OCI-LY7 (cell line): ENCODE results near the gene FAM193A. TPM values are rescaled to one million over a fixed set of nuclear protein-coding genes. Genes with fewer than 3 reads are reported as not detected.

Experiments
- BruUV-seq: library from RNA; stranded (reverse); fragments of 400-500 nt; replicated peaks from 2 replicates; lab custom pipeline; 2021; lab: Mats Ljungman, UMichigan
- CTCF ChIA-PET: fragments of 300-600 bp; sonication (Branson Sonifier 250); formaldehyde crosslinking; loops from one replicate; lab custom pipeline; 2022; ENCODE audit warnings: antibody characterized with exemption; ENCODE audit not compliant: unreplicated experiment; lab: Charles Lee
- POLR2A ChIA-PET: fragments of 300-600 bp; sonication (Branson Sonifier 250); formaldehyde crosslinking; loops from one replicate; lab custom pipeline; 2022; ENCODE audit warnings: antibody characterized with exemption; lab: Charles Lee
- DNase-seq: peaks from one replicate; pipeline ENCODE4 v3.0.0-alpha.2; 2015; ENCODE audit warnings: low spot score
- H2AFZ ChIP-seq: fragments of 200-600 bp; sonication (generic), shearing (Covaris generic); 2 replicates; pipeline ENCODE4 v1.6.1; 2014; ENCODE audit warnings: mild to moderate bottlenecking, antibody characterized with exemption, low read length, moderate library complexity
- H3K27ac ChIP-seq: fragments of 200-600 bp; sonication (generic); 2 replicates; pipeline ENCODE4 v1.5.1; 2014; ENCODE audit warnings: mixed run types, low read depth, mild to moderate bottlenecking, moderate library complexity, low read length, inconsistent platforms; ENCODE audit not compliant: poor library complexity, severe bottlenecking
- H3K36me3 ChIP-seq: fragments of 200-600 bp; sonication (generic); 2 replicates; pipeline ENCODE4 v1.6.1; 2014; ENCODE audit warnings: mild to moderate bottlenecking, antibody characterized with exemption, low read length, moderate library complexity, mixed read lengths; ENCODE audit not compliant: insufficient read depth
- H3K4me1 ChIP-seq: fragments of 200-600 bp; sonication (generic); 2 replicates; pipeline ENCODE4 v1.5.1; 2014; ENCODE audit warnings: mild to moderate bottlenecking, low read length; ENCODE audit not compliant: insufficient read depth, poor library complexity, severe bottlenecking
- H3K4me2 ChIP-seq: fragments of 200-600 bp; sonication (generic); 2 replicates; pipeline ENCODE4 v1.6.1; 2014; ENCODE audit warnings: mild to moderate bottlenecking, low read length
- H3K4me3 ChIP-seq: fragments of 200-600 bp; sonication (generic); 2 replicates; pipeline ENCODE4 v1.5.1; 2014; ENCODE audit warnings: mild to moderate bottlenecking, low read depth, low read length; ENCODE audit not compliant: poor library complexity, severe bottlenecking
- H3K79me2 ChIP-seq: fragments of 200-600 bp; sonication (generic); 2 replicates; pipeline ENCODE4 v1.6.1; 2016; ENCODE audit warnings: low read depth, mild to moderate bottlenecking, low read length, moderate library complexity, mixed read lengths; ENCODE audit not compliant: insufficient read depth
- H3K9me2 ChIP-seq: fragments of 200-600 bp; sonication (generic); 2 replicates; pipeline ENCODE4 v1.6.1; 2016; ENCODE audit warnings: mild to moderate bottlenecking, low read length, mixed read lengths; ENCODE audit not compliant: insufficient read depth
- H3K9me3 ChIP-seq: fragments of 200-600 bp; sonication (generic); 2 replicates; pipeline ENCODE4 v1.6.1; 2014; ENCODE audit warnings: mild to moderate bottlenecking, mixed run types, low read length, mixed read lengths
- H4K20me1 ChIP-seq: fragments of 200-600 bp; sonication (generic); 2 replicates; pipeline ENCODE4 v1.6.1; 2014; ENCODE audit warnings: mild to moderate bottlenecking, antibody characterized with exemption, low read length, moderate library complexity, mixed read lengths; ENCODE audit not compliant: insufficient read depth
- EZH2phosphoT487 ChIP-seq: fragments of 200-600 bp; sonication (generic); IDR thresholded peaks from 2 replicates; pipeline ENCODE4 v1.6.1; 2018; ENCODE audit warnings: low read depth, borderline replicate concordance, mild to moderate bottlenecking, mixed run types, antibody characterized with exemption, low read length, moderate library complexity, mixed read lengths
- intact Hi-C: fragments of 100-400 bp; cut with micrococcal nuclease; formaldehyde crosslinking; loops from one replicate; pipeline ENCODE4 v1.10.0; 2022; ENCODE audit not compliant: unreplicated experiment
- total RNA-seq, 2 experiments: library from RNA; depleted of rRNA in 1 of 2; stranded (reverse); fragments of >200 nt in 1 of 2; shearing (Covaris generic) in 1 of 2; gene quantifications; 2 replicates each; pipeline ENCODE4 v1.2.3, GENCODE V29; 2014 to 2022
- TF ChIP-seq, protein P1 (sequence below): fragments of 200-600 bp; sonication (generic); conservative IDR thresholded peaks from 2 replicates; pipeline ENCODE4 v1.5.1; 2014; ENCODE audit warnings: mild to moderate bottlenecking, antibody characterized with exemption, low read length, moderate library complexity, mixed read lengths

The FAM193A gene
- total RNA-seq, 2 experiments from 2014 or later: 17.8 to 36.7 TPM

DNA sequence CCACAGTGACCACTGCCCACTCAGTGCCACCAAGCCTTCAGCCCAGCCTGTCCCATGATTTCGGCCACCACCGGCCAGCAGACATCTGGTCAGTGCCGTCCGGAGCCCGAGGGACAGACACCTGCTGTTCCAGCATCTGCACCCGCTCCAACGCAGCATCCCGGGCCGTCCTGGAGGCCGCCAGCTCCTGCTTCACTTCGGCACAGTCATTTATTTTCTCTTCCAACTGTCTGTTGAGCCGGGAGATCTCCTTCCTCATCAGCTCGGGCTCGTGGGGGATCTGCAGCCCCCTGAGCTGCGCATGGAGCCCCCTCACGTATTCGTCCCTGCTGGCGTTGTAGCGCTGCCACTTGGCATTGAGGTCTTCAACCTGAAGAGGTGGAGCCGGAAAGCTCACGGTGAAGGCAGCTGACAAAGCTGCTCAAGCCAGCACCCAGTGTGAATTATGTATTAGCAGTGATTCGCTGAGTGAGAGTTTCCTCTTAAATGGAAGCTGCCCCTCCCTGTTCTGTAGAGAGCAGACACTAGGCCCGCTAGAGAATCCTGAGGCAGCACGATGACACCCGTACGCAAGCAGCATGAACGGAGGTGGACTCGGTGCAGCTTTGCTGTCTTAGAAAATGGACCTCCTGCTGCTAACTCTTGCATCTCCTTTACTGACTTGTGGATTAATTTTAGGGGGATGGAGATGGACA lies 208.3 kb downstream of the FAM193A start:
- H3K9me2 ChIP-seq: no peaks in the 10 kb centered on the region
- CTCF ChIA-PET: no interaction called here
- H3K36me3 ChIP-seq: peaks cover 64% of the 10 kb centered on the region
- no peak overlapping the region for H3K4me2 ChIP-seq
- TF ChIP-seq EZH2phosphoT487: no peak
- TF ChIP-seq, protein P1, sequence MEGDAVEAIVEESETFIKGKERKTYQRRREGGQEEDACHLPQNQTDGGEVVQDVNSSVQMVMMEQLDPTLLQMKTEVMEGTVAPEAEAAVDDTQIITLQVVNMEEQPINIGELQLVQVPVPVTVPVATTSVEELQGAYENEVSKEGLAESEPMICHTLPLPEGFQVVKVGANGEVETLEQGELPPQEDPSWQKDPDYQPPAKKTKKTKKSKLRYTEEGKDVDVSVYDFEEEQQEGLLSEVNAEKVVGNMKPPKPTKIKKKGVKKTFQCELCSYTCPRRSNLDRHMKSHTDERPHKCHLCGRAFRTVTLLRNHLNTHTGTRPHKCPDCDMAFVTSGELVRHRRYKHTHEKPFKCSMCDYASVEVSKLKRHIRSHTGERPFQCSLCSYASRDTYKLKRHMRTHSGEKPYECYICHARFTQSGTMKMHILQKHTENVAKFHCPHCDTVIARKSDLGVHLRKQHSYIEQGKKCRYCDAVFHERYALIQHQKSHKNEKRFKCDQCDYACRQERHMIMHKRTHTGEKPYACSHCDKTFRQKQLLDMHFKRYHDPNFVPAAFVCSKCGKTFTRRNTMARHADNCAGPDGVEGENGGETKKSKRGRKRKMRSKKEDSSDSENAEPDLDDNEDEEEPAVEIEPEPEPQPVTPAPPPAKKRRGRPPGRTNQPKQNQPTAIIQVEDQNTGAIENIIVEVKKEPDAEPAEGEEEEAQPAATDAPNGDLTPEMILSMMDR: no peak
- no peak overlapping the region for H3K4me3 ChIP-seq
- intact Hi-C loops: no loop called here
- no peaks in the 10 kb centered on the region for H4K20me1 ChIP-seq
- POLR2A ChIA-PET: no interaction called here
- H3K9me3 ChIP-seq: no peaks in the 10 kb centered on the region
- no peak overlapping the region for H3K27ac ChIP-seq
- no peak overlapping the region for H2AFZ ChIP-seq
- BruUV-seq: no TSS peak
- DNase-seq: no peak
- no peaks in the 10 kb centered on the region for H3K79me2 ChIP-seq
- peaks cover 36% of the 10 kb centered on the region for H3K4me1 ChIP-seq

DNA sequence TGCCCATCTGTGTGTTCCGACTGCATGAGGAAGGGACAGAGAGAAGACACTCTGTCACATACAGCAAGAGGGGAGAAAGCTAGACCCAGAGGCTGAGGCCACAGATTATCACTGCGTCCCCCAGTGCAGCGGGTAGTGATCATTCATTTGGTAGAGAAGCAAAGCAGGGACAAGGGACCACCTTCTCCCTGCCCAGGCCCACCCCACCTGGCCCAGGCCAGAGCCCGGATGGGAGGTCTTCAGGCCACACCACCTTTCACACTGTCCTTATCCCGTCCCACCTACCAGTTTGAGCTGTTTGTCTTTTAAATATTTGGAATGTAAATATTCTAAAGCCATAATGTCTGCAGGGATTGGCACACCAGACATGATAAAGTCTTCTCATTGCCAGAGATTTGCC lies 209.1 kb downstream of the FAM193A start:
- no peaks in the 10 kb centered on the region for H4K20me1 ChIP-seq
- no peaks in the 10 kb centered on the region for H3K9me2 ChIP-seq
- BruUV-seq: no TSS peak
- H2AFZ ChIP-seq: no peak overlapping the region
- H3K4me3 ChIP-seq: no peak overlapping the region
- CTCF ChIA-PET: interaction anchor here (0.5 kb wide), 1 partner anchor 1105 kb away, joined by 3 read pairs; no protein-coding TSS in a partner anchor
- intact Hi-C loops: no loop called here
- peaks cover 64% of the 10 kb centered on the region for H3K36me3 ChIP-seq
- no peaks in the 10 kb centered on the region for H3K79me2 ChIP-seq
- peak overlapping the region; percentile 37 for H3K27ac ChIP-seq
- H3K4me1 ChIP-seq: peaks cover 36% of the 10 kb centered on the region
- TF ChIP-seq, protein P1: no peak
- no peak for TF ChIP-seq EZH2phosphoT487
- no peak for DNase-seq
- no peak overlapping the region for H3K4me2 ChIP-seq
- POLR2A ChIA-PET: interaction anchor here (0.6 kb wide), 1 partner anchor 61 kb away, joined by 3 read pairs; no protein-coding TSS in a partner anchor
- no peaks in the 10 kb centered on the region for H3K9me3 ChIP-seq
